HUDEP-2 (cell line): Measurements from ENCODE around the gene RELT.

Experiments used
- DNase-seq, 76 experiments: peaks; one replicate each; lab custom pipeline; 2025; ENCODE audit not compliant: unreplicated experiment in 76 of 76; lab: John Stamatoyannopoulos, UW

RELT gene

GRCh38 chr11:73346186-73346935 is 29.8 kb upstream of the RELT start:
- no peak for DNase-seq

GRCh38 chr11:73347067-73347466 is 29.1 kb upstream of the RELT start:
- DNase-seq = no peak

GRCh38 chr11:73348838-73349237 is 27.4 kb upstream of the RELT start:
- no peak for DNase-seq

DNA sequence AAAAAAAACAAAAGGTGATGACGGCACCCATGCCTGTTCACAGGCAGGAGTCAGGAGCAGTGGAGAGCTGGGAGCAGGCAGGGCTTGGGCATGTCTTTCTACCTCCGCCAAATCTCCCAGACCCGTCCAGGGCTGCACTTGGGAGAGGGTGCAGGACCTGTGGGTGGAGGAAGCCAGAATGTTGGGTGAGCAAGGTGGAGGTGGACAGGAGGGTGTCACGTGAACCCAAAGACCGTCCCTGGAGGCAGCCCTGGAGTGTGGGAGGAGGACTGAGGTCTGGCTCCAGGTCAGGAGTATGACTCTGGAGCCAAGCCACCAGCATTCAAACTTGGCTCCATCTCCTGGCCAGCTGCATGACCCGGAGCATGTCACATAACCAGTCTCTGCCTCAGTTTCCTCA is 26.6 kb upstream of the RELT start:
- DNase-seq = no peak

GRCh38 chr11:73350908-73351636 is 25.1 kb upstream of the RELT start:
- peak in 44 of 76 experiments; percentile 4 to 60 (median 26) for DNase-seq

- no peak for DNase-seq
Observed at GRCh38 chr11:73353422-73353821, 22.8 kb upstream of the RELT start.

- no peak for DNase-seq
Observed at GRCh38 chr11:73355109-73355508, 21.1 kb upstream of the RELT start.

- DNase-seq = no peak
Observed at GRCh38 chr11:73356979-73357860, 19.0 kb upstream of the RELT start.

GRCh38 chr11:73358071-73358470 is 18.1 kb upstream of the RELT start:
- DNase-seq = no peak

- no peak for DNase-seq
Observed at GRCh38 chr11:73359341-73359740, 16.9 kb upstream of the RELT start.

- peak in 26 of 76 experiments; percentile 2 to 55 (median 26) for DNase-seq
Observed at GRCh38 chr11:73359930-73360742, 16.1 kb upstream of the RELT start.

DNA sequence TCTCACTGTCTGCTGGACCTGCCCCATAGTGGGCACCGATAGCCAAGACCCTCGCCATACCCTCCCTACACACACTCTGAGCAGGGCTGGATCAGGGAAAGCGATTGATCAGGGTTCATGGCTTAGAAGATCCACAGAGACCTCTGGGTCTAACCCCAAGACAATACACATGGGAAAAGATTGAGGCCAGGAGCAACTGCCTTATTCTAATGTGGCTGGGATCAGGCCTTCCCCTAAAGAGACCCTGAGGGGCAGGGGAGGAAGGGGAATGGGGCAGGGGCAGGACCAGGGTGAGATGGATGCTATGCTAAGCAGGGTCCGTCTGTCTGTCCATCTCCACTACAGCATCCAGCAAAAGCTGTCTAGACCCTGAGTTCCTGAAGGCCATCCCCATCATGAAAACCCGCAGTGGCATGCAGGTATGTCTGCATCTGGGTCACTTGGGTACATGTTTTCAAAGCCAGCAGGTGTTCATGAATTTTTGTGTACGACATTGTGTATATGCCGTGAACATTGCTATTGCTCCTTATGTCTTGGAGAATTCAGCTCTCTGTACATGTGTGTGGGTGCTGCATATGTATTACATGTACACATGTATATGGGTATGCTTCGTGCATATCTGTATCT is 15.3 kb upstream of the RELT start:
- DNase-seq = no peak

GRCh38 chr11:73361953-73362776 is 14.0 kb upstream of the RELT start:
- DNase-seq = peak in 2 of 76 experiments; percentile 8 to 32

DNA sequence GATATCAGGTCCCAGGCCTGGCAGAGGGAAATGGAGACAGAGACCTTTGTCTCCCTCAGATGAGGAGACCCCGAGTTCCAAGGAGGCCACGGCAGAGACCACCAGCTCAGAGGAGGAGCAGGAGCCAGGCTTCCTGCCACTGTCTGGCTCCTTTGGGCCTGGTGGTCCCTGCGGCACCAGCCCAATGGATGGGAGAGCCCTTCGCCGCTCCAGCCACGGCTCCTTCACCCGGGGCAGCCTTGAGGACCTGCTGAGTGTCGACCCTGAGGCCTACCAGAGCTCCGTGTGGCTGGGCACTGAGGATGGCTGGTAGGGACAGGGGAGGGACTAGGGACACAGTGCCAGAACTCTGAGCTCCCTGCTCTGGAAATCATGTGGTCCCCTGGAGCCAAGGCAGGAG is 13.1 kb upstream of the RELT start:
- DNase-seq = no peak

GRCh38 chr11:73365352-73366264 is 10.6 kb upstream of the RELT start:
- DNase-seq = no peak

GRCh38 chr11:73366265-73366610 is 10.0 kb upstream of the RELT start:
- no peak for DNase-seq

GRCh38 chr11:73366953-73367352 is 9.2 kb upstream of the RELT start:
- DNase-seq = no peak

DNA sequence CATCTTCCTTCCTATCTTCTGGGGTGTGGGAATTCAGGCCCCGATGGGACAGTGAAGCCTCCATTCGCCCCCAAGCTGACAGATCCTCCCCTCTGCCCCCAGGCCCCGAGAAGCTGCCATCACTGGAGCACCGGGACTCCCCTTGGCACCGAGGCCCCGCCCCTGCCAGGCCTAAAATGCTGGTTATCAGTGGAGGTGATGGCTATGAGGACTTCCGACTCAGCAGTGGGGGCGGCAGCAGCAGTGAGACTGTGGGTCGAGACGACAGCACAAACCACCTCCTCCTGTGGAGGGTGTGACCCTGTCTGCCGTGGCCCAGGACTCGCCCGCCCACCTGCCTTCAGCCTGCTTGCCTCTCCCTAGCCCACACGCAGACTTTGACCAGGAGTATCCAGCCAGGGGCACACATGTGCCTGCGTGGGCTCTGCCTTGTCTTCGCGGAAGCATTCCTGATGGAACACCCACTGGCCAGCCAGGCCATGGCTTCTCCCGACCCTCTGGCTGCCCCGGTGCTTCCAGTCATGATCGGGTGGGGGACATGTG is 8.6 kb upstream of the RELT start:
- DNase-seq = peak in 1 of 76 experiments; percentile 16
